Measurements from ENCODE around the gene NDC80.
"Not testable (repeated sequence)": the region's sequence is repeated elsewhere in the genome, so short reads cannot be mapped to it uniquely, and the experiment has no call there.

The NDC80 gene

GRCh38 chr18:2571200-2572170, at the start of gene NDC80, which contains the start of gene METTL4:
TSS of gene NDC80 (plus strand) at chr18:2571557. CDS start at chr18:2572986, 1,429 bp downstream.
TSS of gene METTL4 (minus strand) at chr18:2571505. CDS start at chr18:2567216, 4,289 bp downstream.
- H3K9ac ChIP-seq (ENCODE audit: low read depth, low read length), result peak within 1 kb of the TSS; percentile 99
- peaks cover 8% of the 10 kb centered on the region for H3K36me3 ChIP-seq (ENCODE audit: control insufficient read depth, insufficient read depth, low read length)
- peak within 1 kb of the TSS; percentile 99 for H3K4me3 ChIP-seq (ENCODE audit: low read depth, low read length)
- peaks cover 3% of the 10 kb centered on the region for H3K4me1 ChIP-seq (ENCODE audit: control insufficient read depth, insufficient read depth, low read length)
- no peaks in the 10 kb centered on the region for H3K27me3 ChIP-seq (ENCODE audit: control insufficient read depth, insufficient read depth, low read length)
- H3K9me3 ChIP-seq (ENCODE audit: control insufficient read depth, insufficient read depth, low read length), result no peaks in the 10 kb centered on the region

- H3K9me3 ChIP-seq (ENCODE audit: control insufficient read depth, insufficient read depth, low read length), result no peaks in the 10 kb centered on the region
- no peaks in the 10 kb centered on the region for H3K4me1 ChIP-seq (ENCODE audit: control insufficient read depth, insufficient read depth, low read length)
- no peak overlapping the region for H3K4me3 ChIP-seq (ENCODE audit: low read depth, low read length)
- no peaks in the 10 kb centered on the region for H3K27me3 ChIP-seq (ENCODE audit: control insufficient read depth, insufficient read depth, low read length)
- no peaks in the 10 kb centered on the region for H3K36me3 ChIP-seq (ENCODE audit: control insufficient read depth, insufficient read depth, low read length)
- no peak overlapping the region for H3K9ac ChIP-seq (ENCODE audit: low read depth, low read length)
Observed at GRCh38 chr18:2522112-2522511, 49.2 kb upstream of the NDC80 start.

GRCh38 chr18:2524794-2525198, 46.6 kb upstream of the NDC80 start:
- not testable (repeated sequence) for H3K27me3 ChIP-seq (ENCODE audit: control insufficient read depth, insufficient read depth, low read length); H3K9ac ChIP-seq (ENCODE audit: low read depth, low read length); H3K36me3 ChIP-seq (ENCODE audit: control insufficient read depth, insufficient read depth, low read length)

GRCh38 chr18:2526329-2526728, 45.0 kb upstream of the NDC80 start:
- Histone ChIP-seq H3K9me3 (ENCODE audit: control insufficient read depth, insufficient read depth, low read length) (no peaks in the 10 kb centered on the region), H3K4me3 (ENCODE audit: low read depth, low read length) (no peak overlapping the region), H3K4me1 (ENCODE audit: control insufficient read depth, insufficient read depth, low read length) (no peaks in the 10 kb centered on the region), H3K36me3 (ENCODE audit: control insufficient read depth, insufficient read depth, low read length) (no peaks in the 10 kb centered on the region), H3K9ac (ENCODE audit: low read depth, low read length) (no peak overlapping the region), H3K27me3 (ENCODE audit: control insufficient read depth, insufficient read depth, low read length) (no peaks in the 10 kb centered on the region)

More at GRCh38 chr18:2524794-2525198, 46.6 kb upstream of the NDC80 start:
- H3K4me1 ChIP-seq (ENCODE audit: control insufficient read depth, insufficient read depth, low read length); H3K4me3 ChIP-seq (ENCODE audit: low read depth, low read length); H3K9me3 ChIP-seq (ENCODE audit: control insufficient read depth, insufficient read depth, low read length): not testable (repeated sequence)

- Histone ChIP-seq H3K36me3 (ENCODE audit: control insufficient read depth, insufficient read depth, low read length) (no peaks in the 10 kb centered on the region), H3K4me3 (ENCODE audit: low read depth, low read length) (no peak overlapping the region), H3K4me1 (ENCODE audit: control insufficient read depth, insufficient read depth, low read length) (no peaks in the 10 kb centered on the region), H3K9ac (ENCODE audit: low read depth, low read length) (no peak overlapping the region), H3K9me3 (ENCODE audit: control insufficient read depth, insufficient read depth, low read length) (no peaks in the 10 kb centered on the region), H3K27me3 (ENCODE audit: control insufficient read depth, insufficient read depth, low read length) (no peaks in the 10 kb centered on the region)
Observed at GRCh38 chr18:2529154-2529553, 42.2 kb upstream of the NDC80 start.

GRCh38 chr18:2531751-2532150, 39.6 kb upstream of the NDC80 start:
- no peaks in the 10 kb centered on the region for H3K4me1 ChIP-seq (ENCODE audit: control insufficient read depth, insufficient read depth, low read length)
- no peaks in the 10 kb centered on the region for H3K27me3 ChIP-seq (ENCODE audit: control insufficient read depth, insufficient read depth, low read length)
- no peaks in the 10 kb centered on the region for H3K36me3 ChIP-seq (ENCODE audit: control insufficient read depth, insufficient read depth, low read length)
- H3K4me3 ChIP-seq (ENCODE audit: low read depth, low read length), result no peak overlapping the region
- H3K9ac ChIP-seq (ENCODE audit: low read depth, low read length), result no peak overlapping the region
- no peaks in the 10 kb centered on the region for H3K9me3 ChIP-seq (ENCODE audit: control insufficient read depth, insufficient read depth, low read length)

GRCh38 chr18:2532797-2533196, 38.6 kb upstream of the NDC80 start:
- Histone ChIP-seq H3K36me3 (ENCODE audit: control insufficient read depth, insufficient read depth, low read length) (no peaks in the 10 kb centered on the region), H3K4me1 (ENCODE audit: control insufficient read depth, insufficient read depth, low read length) (no peaks in the 10 kb centered on the region), H3K27me3 (ENCODE audit: control insufficient read depth, insufficient read depth, low read length) (no peaks in the 10 kb centered on the region), H3K9me3 (ENCODE audit: control insufficient read depth, insufficient read depth, low read length) (no peaks in the 10 kb centered on the region), H3K4me3 (ENCODE audit: low read depth, low read length) (no peak overlapping the region), H3K9ac (ENCODE audit: low read depth, low read length) (no peak overlapping the region)

- Histone ChIP-seq H3K4me3 (ENCODE audit: low read depth, low read length) (no peak overlapping the region), H3K9ac (ENCODE audit: low read depth, low read length) (no peak overlapping the region), H3K9me3 (ENCODE audit: control insufficient read depth, insufficient read depth, low read length) (no peaks in the 10 kb centered on the region), H3K4me1 (ENCODE audit: control insufficient read depth, insufficient read depth, low read length) (no peaks in the 10 kb centered on the region), H3K36me3 (ENCODE audit: control insufficient read depth, insufficient read depth, low read length) (no peaks in the 10 kb centered on the region), H3K27me3 (ENCODE audit: control insufficient read depth, insufficient read depth, low read length) (no peaks in the 10 kb centered on the region)
Observed at GRCh38 chr18:2534906-2535305, 36.5 kb upstream of the NDC80 start.

- H3K27me3 ChIP-seq (ENCODE audit: control insufficient read depth, insufficient read depth, low read length), result no peaks in the 10 kb centered on the region
- H3K9me3 ChIP-seq (ENCODE audit: control insufficient read depth, insufficient read depth, low read length), result no peaks in the 10 kb centered on the region
- no peaks in the 10 kb centered on the region for H3K36me3 ChIP-seq (ENCODE audit: control insufficient read depth, insufficient read depth, low read length)
- no peak overlapping the region for H3K9ac ChIP-seq (ENCODE audit: low read depth, low read length)
- no peak overlapping the region for H3K4me3 ChIP-seq (ENCODE audit: low read depth, low read length)
- H3K4me1 ChIP-seq (ENCODE audit: control insufficient read depth, insufficient read depth, low read length), result no peaks in the 10 kb centered on the region
Observed at GRCh38 chr18:2535419-2535910, 35.9 kb upstream of the NDC80 start.

- Histone ChIP-seq H3K4me1 (ENCODE audit: control insufficient read depth, insufficient read depth, low read length) (no peaks in the 10 kb centered on the region), H3K36me3 (ENCODE audit: control insufficient read depth, insufficient read depth, low read length) (no peaks in the 10 kb centered on the region), H3K27me3 (ENCODE audit: control insufficient read depth, insufficient read depth, low read length) (no peaks in the 10 kb centered on the region), H3K9ac (ENCODE audit: low read depth, low read length) (no peak overlapping the region), H3K4me3 (ENCODE audit: low read depth, low read length) (no peak overlapping the region), H3K9me3 (ENCODE audit: control insufficient read depth, insufficient read depth, low read length) (no peaks in the 10 kb centered on the region)
Observed at GRCh38 chr18:2536063-2536462, 35.3 kb upstream of the NDC80 start.

GRCh38 chr18:2536493-2536892, 34.9 kb upstream of the NDC80 start:
- Histone ChIP-seq H3K9ac (ENCODE audit: low read depth, low read length) (no peak overlapping the region), H3K9me3 (ENCODE audit: control insufficient read depth, insufficient read depth, low read length) (no peaks in the 10 kb centered on the region), H3K27me3 (ENCODE audit: control insufficient read depth, insufficient read depth, low read length) (no peaks in the 10 kb centered on the region), H3K4me1 (ENCODE audit: control insufficient read depth, insufficient read depth, low read length) (no peaks in the 10 kb centered on the region), H3K36me3 (ENCODE audit: control insufficient read depth, insufficient read depth, low read length) (no peaks in the 10 kb centered on the region), H3K4me3 (ENCODE audit: low read depth, low read length) (no peak overlapping the region)

- H3K9me3 ChIP-seq (ENCODE audit: control insufficient read depth, insufficient read depth, low read length), result no peaks in the 10 kb centered on the region
- H3K4me3 ChIP-seq (ENCODE audit: low read depth, low read length), result no peak overlapping the region
- no peaks in the 10 kb centered on the region for H3K4me1 ChIP-seq (ENCODE audit: control insufficient read depth, insufficient read depth, low read length)
- H3K36me3 ChIP-seq (ENCODE audit: control insufficient read depth, insufficient read depth, low read length), result no peaks in the 10 kb centered on the region
- H3K9ac ChIP-seq (ENCODE audit: low read depth, low read length), result no peak overlapping the region
- no peaks in the 10 kb centered on the region for H3K27me3 ChIP-seq (ENCODE audit: control insufficient read depth, insufficient read depth, low read length)
Observed at GRCh38 chr18:2537296-2537695, 34.1 kb upstream of the NDC80 start.

Data from iPS-15b (cell line).